HuH-7.5 (cell line): ENCODE data around the gene NALCN.

Experiments
- DNase-seq: peaks from one replicate; pipeline ENCODE4 v3.0.0; 2011; ENCODE audit warnings: low spot score

The NALCN gene

DNA sequence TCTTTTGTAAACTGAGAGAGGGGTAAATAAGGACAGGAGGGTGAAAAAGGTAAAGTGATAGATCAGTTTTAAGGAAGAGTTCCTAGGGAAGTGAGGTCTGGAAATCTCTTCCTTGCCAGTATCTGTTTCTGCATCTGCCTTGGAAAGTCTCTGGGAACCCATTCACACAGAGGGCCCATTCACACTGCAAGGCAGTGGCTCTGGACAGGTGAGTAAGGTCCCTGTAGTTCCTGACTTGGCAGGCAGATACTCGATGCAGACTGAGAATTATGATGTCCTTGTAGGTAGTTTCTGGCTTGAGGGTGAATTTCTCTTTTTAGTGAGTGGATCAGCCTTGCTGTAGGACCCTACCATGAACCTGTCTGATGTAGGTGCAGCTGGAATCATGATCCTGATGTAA, 293.3 kb downstream of the NALCN start:
- DNase-seq: no peak

DNA sequence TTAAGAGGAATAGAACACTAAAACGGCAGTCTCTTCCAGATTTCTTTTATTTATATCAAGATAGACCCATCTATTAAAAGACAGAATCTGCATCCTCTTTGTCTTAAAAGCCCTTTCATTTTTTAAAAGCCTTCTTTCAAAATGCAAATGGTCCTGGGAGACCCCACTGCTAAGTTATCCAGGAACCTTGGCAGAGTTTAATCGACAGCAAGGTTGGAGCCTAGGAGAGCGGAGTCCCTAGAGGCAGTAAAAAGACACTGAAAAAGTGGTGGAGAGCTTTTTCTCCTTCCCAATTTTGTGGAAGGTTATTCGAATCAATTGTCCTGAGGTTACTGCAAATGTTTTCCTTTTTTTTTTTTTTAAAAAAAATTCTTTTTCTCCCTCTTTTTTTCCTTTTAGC, 294.7 kb downstream of the NALCN start:
- no peak for DNase-seq

DNA sequence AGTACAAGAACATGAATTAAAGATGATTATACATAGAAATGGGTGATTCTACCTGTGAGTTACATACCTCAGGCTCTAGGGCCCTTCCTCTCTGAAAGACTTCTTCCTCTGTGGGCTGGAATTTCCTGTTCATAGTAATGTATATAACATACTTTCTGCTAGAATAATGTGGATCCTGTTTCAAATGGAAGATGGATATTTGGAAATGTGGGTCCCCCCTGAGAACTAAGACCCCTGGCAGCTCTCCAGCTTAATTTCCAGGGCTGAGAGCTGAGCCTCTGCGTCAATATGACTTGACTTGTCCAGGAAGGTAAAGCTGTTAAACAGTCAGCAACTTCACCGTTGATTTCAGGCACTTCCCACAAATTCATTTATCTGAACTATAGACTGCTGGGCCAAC, 296.3 kb downstream of the NALCN start:
- no peak for DNase-seq

DNA sequence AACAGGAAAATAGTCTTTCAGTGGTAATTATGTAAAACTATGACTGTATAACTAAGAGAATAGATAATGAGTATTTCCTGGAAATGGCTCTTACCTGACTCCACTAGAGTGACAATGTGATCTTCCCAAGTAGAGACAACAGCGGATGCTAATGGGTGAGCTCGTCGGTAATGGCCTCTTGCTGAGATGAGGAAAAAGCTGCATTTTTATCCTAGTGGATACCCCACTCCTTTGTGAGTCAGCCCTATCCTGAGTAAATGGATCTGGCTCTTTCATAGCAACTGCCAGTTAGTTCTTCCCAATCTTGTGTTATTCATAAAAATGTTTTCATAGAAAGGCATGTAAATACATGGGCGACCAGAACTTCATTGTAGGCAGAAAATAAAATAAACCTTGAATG, 299.5 kb downstream of the NALCN start:
- DNase-seq: no peak

DNA sequence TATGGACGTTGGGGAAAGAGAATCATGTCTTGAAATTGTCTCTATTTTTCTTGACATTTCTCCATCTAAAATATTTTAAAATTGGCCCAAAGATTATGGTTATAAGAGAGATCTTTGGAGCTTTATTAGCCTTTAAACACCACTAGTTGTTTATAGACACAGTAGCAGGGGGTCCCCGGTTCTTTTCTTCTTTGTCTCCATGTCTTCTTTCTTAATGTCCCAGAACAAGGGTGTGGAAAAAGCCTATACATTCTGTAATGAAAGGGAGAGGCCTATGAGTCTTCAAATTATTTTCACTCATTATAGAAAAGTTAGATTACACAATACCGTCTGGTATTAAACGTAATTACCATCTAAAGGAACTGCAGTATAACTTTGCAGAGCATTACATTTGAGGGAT, 300.0 kb downstream of the NALCN start:
- DNase-seq: no peak

DNA sequence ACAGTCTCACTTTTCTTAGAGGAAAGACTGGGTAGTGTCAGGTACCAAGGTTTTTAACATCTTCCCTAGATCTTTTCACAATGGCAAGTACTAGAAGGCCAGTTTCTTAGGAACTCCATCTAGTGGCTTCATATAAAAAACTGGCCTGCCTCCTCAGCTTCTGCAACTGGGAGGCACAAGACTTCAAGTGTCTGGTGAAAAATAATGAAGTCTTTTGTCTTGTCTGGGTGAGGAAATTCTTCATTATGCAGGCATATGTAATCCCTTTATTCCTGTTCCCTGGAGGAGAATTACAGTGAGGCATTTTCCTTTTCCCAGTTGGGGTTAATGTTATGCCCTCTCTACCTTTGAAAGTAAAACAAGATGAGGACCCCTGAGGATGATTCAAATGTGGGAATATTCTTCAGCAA, 300.5 kb downstream of the NALCN start:
- DNase-seq: no peak

DNA sequence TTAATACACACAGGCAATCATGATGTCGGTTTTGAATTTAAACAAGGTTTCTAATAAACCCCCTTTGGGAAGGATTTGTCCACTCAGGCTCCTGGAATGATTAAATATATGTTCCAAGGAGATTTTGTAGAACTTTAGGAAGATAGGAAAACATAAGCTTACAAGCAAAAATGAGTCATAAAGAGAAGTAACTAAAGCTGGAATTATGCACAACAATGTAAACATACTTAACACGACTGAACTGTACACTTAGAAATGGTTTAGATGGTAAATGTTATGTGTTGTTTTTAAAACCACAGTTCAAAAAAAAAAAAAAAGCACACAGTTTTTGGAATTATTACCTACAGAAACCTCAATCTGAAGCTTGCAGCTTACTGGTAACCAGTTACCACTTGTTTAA, 304.4 kb downstream of the NALCN start:
- DNase-seq: no peak

DNA sequence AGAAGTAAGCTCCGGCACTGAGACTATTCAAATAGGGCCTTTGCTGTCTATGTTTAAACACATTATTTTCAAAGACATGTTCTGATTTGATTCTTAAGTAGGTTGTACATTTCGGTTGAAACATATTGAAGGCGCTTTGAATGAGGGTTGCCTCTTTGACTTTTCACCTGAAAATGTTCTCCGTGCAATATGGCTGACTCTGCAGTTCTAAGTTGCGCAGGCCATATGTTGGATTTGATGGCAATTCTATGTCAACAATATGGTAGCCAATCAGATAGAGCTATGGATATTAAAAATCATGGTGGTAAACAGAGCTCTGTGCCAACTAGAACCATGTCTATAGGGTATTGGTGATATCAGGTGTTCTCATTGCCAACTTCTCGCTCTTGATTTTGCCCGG, 307.3 kb downstream of the NALCN start:
- no peak for DNase-seq

DNA sequence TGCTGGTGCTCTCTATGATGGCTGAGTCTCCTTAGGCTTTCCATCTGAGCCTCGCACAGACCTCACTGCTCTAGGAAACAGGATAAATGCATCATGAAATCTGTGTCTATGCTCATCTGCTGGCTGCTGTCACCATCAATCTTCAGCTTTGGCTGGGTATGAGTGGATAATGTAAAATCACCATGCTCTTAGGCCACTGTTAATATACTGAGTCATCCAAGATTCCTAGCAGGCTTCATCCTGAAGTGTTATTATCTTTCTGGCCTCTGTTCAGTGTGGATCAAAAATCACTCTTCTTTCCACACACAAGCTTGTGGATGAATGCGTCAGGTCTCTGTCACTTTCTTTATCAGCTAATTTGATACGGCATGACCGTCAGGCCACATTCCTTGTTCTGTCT, 317.4 kb downstream of the NALCN start:
- DNase-seq: no peak

DNA sequence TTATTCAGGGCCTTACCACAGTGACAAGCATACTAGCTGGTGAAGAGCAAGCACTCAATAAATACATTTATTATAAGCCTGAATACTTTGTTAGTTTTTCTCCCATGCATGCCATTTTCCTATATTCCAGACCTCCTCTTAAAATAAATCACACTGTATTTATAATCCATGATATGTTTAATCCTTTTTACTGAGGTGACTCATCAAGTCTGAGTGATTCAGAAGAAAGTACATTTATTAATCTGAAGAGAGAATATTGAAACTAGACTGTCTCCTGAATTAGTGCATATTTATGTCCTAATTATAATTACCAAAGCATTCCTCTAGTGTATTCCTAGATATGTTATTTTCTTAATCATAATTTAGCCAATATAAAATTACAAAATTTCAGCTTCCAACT, 323.3 kb downstream of the NALCN start:
- DNase-seq: no peak

DNA sequence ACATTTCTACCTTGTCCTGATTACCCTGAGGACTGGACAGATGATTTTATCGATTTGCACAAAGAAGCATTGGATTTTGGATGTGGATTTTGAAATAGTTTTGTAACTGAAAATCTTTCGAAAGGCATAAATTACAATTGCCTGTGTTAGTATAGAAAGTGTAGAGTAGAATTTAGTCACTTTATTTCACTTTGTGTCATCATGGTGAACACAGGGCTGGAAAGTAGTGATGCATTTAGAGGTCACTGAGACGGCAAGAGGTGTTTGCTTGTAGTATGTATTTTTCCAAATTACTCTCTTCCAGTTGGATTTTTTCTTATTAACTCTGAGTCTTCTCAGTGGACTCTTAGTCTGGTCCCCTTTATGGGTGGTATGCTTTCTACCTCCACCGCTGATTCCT, 326.0 kb downstream of the NALCN start:
- no peak for DNase-seq

DNA sequence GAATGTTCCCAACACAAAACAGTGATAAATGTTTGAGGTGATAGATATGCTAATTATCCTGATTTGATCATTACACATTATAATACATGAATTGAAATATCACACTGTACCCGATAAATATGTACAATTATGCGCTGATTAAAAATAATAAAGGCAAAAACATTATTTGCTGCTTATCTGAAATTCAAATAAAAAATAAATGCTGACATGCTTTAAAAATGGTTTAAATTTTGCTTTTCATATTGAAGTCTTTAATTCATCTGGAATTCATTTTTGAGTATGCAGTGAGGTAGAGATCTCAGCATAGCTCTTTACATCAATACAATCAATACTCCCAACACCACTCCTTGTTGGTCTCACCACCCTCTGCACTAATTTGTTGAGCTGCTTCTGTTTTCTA, 330.8 kb downstream of the NALCN start:
- no peak for DNase-seq

DNA sequence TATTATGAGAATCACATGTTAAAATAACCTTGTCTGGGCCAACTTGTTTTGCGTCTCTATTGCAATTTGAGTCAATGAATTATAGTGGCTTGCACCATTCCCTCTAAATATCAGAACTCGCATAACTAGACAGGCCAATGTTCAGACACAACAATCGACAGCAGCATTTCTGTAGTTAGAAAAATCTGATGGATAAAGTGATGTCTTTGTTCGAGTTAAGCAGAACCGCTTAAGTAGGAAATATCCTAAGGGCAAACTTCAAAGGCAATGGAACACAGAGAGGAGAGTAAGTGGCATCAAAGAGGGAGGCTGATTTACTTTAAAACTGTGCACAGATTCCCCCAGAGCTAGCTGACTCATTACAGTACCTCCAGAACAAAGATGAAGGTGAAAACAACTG, 333.9 kb downstream of the NALCN start:
- no peak for DNase-seq

DNA sequence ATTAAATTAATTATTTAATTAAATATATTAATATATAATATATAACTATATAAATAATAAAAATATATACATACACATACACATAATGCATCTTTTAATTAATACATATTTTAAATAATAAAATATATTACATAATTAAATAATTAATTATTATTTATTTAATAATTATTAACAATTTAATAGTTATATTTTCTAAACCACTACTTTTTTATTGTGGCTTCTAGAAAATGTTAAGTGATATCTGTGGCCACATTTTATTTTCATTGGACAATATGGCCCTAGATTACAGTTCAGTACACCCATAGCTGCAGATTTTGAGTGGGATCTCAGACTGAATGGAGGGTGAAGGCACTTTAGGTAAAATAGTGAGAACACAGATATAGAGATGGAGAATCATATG, 335.7 kb downstream of the NALCN start:
- DNase-seq: no peak

DNA sequence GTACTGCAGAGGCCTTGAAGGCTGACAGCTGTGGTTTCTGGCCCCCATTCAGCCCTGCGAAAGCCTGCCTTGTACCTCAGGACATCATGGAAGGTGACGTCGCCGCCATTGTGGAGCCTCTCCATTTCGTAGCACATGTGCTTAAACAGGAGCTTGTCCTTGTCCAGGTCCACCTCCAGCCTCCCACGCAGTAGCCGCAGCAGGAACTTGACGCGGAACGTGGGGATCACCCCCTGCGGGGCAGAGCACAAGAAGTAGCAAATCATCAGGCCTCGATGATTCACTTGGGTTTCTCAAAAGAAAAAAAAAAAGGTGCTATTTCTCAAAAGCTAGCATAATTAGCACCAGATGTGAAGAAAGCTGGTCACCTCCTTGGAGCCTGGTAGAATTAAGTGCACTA, 351.0 kb downstream of the NALCN start:
- no peak for DNase-seq

DNA sequence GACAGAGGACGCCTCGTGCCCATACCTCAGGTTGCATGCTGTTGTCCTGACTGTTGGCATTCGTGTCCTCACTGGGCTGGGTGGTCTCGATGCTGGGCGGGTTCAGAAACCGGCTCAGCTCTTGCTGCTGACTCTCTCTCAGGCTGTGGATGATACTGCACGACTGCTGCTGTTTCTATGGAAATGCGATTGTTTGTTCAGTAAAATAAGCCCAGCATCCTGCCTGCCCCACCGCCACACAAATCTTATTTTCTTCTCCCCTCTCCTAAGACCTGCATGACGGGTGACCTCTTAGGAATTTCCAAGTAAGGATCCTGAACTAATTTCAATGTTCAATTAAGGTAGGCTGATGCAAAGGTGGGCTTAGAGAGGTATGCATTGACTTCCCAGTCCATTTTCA, 356.5 kb downstream of the NALCN start:
- DNase-seq: no peak

DNA sequence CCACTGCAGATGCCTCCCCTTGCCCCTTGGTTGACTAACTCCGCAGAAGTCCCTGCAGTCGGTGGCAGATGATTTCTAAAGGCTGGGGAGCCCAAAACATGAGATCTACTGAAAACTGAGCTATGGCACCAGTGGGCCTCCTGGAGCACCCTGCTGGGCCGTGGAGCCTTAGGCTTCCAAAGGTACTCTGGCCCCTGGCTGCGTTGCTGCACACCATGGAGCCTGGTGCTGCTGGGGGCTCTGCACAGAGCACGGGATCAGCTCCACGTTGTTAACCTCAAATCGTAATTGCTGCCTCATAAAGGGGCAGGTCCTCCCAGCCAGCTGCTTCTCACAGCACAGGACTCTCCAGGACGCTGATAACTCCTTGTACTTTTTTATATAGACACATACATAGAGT, 357.5 kb downstream of the NALCN start:
- no peak for DNase-seq

DNA sequence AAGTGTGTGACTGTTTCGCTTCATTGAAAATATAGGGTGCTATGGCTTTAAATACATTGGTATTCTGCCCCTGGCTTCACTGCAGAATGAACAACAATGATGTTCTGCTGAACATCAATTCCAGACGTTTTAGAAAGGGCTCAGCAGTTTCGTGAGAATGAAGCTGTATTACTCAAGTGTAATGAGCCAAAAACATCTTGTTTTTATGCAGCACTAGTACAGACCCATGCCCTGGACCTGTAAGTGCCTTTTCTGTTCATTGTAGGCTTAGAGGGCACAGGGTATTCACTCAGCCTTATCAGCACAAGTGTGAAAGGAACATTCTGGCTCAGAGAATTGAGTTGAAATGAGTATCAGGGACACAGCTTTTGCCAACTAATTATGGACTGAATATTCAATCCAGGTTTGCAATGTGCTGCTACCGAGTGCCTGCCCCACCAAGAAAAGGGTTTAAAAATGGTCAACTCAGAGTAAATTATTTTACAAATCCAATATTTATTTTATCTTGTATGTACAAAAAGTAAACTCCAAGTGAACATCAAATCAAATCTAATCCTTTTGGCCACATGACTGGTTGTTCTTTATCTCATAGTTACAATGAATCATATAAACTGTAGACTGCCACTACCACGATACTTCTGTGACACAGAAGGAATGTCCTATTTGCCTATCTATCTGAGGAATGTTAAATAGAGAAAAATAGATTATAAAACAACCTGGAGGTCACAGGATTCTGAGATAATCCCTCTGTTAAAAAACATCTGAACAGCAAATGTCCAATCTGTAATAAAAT, 362.8 kb downstream of the NALCN start:
- DNase-seq: no peak

DNA sequence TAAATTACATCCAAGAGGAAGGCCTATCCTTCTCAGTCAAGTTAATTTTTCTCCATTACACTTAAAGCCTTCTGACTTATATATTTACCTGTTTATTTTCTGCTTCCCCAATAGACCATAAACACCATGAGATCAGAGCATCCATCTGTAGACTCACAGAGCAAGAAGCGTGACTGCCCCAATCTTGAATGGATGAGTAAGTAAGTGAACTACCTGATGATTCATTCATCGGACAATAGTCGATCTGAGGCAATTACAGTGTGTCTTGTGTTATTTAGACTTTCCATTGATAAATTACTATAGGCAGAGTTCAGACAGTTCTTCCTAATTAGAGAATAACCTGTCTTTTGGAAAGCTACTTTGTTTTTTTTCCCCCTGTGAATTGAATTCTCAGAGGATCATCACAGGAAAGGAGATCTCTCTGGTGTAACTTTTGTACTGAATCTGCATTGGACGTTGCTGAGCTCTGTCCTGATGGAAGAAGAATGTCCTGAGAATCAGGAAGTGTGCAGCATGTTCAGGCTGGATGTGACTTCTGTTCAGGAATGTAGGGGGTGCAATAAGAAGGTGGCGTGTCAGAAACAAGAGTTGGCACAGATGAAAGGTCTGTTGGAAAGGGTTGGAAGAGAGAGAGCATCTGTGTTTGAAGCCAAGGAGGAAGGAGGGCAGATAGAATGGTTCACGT, 367.0 kb downstream of the NALCN start:
- DNase-seq: no peak

DNA sequence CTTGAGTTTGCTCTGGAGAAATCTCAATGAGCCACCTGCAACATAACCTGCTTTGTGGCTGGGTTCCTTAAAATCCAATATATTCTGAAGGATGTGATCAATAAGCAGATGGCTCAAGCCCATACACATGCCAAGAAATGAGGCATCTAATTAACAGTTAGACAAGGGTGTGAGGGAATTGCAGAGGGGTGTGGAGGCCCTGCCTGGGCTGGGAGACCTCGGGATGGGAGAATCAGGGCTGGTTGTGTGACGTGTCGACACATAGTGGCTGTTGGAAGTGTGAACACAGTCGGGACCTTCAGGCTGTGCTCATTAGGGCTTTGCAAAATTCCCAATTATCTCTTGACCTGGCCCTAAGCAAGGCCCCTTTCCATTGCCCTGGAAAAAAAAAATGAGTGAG, 379.8 kb downstream of the NALCN start:
- no peak for DNase-seq

DNA sequence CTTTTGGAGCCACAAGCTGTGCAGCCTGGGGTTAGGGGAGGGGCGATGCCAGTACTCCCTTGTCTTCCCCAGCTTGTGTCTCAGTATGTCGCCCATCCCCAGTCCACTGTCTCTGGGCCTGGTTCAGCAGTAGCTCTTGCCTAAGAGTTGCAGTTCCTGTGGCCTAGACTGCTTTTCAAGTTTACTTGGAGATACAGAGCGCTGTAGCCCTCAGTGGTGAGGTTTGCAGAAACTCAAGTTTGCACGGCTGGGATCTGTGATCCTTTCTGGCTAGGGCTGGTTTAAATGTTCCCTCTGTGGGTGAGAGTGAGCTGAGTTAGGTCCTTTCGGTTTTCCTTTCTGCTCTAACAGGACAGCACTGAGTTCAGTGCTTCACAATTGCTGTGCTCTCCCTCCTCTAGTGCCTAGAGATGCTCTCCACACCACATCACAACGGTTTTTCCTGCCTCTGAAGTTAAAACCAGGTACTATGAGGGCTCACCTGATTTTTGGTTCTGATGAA, 381.1 kb downstream of the NALCN start:
- DNase-seq: no peak

DNA sequence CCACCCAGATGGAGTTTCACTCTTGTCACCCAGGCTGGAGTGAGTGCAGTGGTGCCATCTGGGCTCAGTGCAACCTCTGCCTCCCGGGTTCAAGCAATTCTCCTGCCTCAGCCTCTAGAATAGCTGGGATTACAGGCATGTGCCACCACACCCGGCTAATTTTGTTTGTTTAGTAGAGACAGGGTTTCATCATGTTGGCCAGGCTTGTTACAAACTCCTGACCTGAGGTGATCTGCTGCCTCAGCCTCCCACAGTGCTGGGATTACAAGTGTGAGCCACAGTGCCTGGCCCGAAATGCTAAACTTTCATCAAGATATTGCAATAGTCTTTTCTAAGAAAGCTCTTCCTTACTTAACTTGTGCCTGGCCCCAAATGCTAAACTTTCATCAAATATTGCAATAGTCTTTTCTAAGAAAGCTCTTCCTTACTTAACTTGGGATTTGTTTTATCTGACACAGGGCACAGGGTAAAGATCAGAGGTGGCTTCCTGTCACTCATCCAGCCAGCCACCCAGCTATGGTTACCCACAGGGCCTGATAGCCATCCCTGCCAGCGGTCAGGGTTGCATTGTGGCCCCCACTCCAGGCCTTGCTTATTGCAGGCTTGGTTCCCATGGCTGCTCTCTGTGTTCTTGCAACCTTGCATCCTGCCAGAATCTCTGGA, 389.4 kb downstream of the NALCN start:
- no peak for DNase-seq

DNA sequence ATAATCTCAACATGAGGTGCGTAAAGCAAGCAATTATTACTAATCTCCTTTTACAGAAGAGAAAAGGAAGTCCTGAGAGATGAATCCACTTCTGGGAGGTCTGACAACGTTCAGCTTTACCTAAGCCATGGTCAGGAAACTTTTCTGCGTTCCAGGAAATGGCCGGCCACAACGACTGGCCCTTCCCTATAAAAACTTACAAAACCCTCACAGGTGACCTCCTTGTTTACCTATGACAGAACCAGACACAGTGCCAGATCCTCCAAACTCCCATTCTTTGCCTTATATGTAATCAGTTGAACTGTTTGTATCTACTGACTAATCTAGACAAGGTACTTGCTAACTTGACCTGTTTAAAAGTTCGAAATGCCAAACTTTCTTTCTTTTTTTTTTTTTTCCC, 390.0 kb downstream of the NALCN start:
- DNase-seq: no peak
